Measurements from ENCODE around the gene TTC29.

DNA sequence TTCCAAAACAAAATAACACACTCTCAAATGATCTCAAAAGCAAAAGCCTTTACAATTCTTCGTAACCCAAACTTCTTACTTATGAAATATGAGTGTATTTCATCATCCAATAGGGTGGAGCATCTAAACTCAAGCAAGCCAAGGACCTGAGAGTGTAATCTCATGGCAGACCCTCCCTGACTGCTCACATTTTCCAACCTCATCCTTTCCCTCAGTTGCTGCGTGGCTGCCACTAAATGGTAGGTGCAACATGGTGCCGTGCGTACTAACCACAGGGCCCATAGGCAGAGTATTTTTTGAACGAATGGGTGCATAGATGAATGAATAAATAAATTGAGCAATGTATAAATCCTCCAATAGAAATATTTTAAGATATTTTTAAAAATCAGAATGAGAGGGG lies 45.4 kb downstream of the TTC29 start:
- TF ChIP-seq CTCF (IDR thresholded peaks at IDR 0.05) (no peak), POLR2A (IDR thresholded peaks at IDR 0.05) (no peak)

Measured in breast epithelium (tissue), 3 donors.